Astrocyte (in vitro differentiated cells and primary cell): Measurements from ENCODE around the gene SAMD4B.

ENCODE experiments used
- CTCF ChIP-seq: IDR thresholded peaks from 2 replicates; pipeline ENCODE4 v1.5.1; 2011; ENCODE audit warnings: low read depth, mild to moderate bottlenecking, inconsistent platforms, low read length, moderate library complexity; ENCODE audit not compliant: insufficient read depth
- EZH2 ChIP-seq: IDR thresholded peaks from 2 replicates; pipeline ENCODE4 v1.6.1; 2012; ENCODE audit warnings: mild to moderate bottlenecking, low read length, inconsistent platforms; ENCODE audit not compliant: insufficient read depth

- TF ChIP-seq CTCF = no peak
- no peak for TF ChIP-seq EZH2
Observed at GRCh38 chr19:39360599-39360998, 18.4 kb downstream of the SAMD4B start.
